HG02642 (cell line): ENCODE results near the gene BICC1.

Source experiments
- ATAC-seq: cut with Tn5 transposase; IDR thresholded peaks from one replicate; pipeline ENCODE4 v1.9.1; 2021; ENCODE audit warnings: mild to moderate bottlenecking; ENCODE audit not compliant: unreplicated experiment, poor library complexity

The BICC1 gene

GRCh38 chr10:58695022-58695421, 182.3 kb downstream of the BICC1 start:
- no peak for ATAC-seq

- no peak for ATAC-seq
Observed at GRCh38 chr10:58696736-58697135, 184.1 kb downstream of the BICC1 start.

GRCh38 chr10:58697691-58698090, 185.0 kb downstream of the BICC1 start:
- no peak for ATAC-seq

DNA sequence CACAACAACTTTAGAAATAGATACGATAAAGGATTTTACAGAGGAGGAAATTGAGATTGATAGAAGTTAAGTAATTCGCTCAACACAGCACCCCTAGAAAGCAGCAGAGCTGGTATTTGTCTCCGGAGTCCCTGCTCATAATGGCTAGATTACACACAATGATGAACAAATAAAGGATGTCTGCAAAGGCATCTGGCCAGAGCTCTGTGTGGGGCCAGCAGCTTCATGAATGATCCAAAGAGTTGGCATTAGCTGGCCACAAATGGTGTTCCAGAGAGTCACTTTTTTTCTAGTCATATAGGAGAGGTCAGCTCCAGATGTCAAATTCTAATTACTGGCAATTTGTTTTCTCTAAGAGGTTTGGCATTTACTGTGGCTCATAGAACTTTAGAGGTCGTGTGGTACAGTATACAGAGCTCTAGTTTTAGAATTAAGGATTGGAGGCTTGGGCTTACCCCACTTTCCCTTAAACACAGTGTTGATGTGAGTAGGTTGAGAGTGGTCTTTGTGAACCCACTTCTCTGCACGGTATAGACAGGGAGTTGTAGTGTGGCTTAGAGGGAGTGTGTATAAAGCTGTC, 186.2 kb downstream of the BICC1 start:
- ATAC-seq = no peak

DNA sequence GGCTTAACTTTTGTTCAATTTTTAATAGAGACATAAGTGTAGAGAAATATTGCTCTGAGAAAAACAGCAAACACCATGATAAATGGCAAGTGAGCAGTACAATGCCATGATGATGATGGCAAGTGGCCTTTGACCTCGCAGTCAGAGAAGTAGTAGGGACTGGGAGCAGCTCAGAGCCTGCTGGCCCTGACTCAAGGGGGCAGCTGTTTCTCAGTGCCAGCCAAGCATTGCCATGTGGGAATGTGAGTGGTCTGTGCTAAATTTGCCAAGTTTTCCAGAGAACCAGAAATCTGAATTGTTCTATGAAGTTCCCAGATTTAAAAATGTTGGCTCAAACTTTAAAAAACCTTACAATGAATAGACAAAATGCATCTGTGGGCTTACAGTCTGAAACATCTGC, 187.9 kb downstream of the BICC1 start:
- no peak for ATAC-seq

- ATAC-seq = no peak
Observed at GRCh38 chr10:58701405-58702135, 188.9 kb downstream of the BICC1 start.

- no peak for ATAC-seq
Observed at GRCh38 chr10:58704226-58704625, 191.6 kb downstream of the BICC1 start.

- ATAC-seq = no peak
Observed at GRCh38 chr10:58704671-58705141, 192.0 kb downstream of the BICC1 start.

- no peak for ATAC-seq
Observed at GRCh38 chr10:58706836-58707235, 194.2 kb downstream of the BICC1 start.

DNA sequence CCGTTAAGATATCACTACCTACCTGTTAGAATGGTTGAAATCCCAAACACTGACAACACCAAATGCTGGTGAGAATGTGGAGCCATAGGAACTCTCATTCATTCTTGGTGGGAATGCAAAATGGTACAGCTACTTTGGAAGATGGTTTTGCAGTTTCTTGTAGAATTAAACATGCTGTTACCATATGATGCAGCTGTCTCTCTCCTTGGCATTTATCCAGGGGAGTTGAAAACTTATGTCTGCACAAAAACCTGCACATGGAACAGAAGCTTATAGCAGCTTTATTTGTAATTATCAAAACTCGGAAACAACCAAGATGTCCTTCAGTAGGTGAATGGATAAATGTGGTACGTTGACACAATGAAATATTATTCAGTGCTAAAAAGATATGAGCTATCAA, 199.5 kb downstream of the BICC1 start:
- ATAC-seq = no peak

GRCh38 chr10:58712982-58713381, 200.3 kb downstream of the BICC1 start:
- no peak for ATAC-seq

DNA sequence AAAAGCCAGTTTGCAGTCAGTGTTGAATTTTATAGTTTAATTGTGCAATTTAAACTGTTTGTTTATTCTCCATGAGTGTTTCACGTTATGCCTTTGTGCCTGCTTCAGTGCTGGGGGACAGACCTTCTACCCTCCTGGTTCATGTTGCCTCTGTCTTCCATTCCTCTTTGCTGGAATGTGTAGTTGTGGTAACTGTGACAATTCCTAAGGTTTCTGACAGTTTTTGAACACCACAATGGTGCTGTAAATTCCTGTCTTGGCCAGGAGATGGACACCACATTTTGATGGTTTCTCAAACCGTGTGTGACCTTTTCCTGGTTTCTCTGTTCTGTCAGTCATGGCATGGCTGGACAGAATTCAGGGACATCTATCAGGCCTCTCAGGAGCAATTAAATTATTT, 201.7 kb downstream of the BICC1 start:
- ATAC-seq = no peak

- no peak for ATAC-seq
Observed at GRCh38 chr10:58715061-58715460, 202.4 kb downstream of the BICC1 start.

DNA sequence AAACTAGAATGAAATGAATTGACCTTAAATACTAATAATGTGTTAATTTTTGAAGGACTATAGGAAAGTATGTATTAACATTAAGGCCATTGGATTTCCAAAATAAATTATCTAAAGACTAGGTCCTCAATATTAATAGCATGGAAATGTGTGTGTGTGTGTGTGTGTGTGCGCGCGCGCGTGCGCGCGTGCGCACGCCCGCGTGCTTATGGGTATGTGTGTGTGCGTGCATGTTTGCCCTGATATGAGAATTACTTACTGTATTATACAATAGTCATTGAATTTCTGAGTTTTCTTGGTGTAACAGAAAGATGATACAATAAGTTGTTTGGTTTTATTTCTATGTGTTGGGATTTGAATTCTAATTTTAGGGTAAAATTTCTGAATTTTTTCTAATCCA, 205.9 kb downstream of the BICC1 start:
- ATAC-seq = no peak

GRCh38 chr10:58721601-58722281, 209.1 kb downstream of the BICC1 start:
- no peak for ATAC-seq

DNA sequence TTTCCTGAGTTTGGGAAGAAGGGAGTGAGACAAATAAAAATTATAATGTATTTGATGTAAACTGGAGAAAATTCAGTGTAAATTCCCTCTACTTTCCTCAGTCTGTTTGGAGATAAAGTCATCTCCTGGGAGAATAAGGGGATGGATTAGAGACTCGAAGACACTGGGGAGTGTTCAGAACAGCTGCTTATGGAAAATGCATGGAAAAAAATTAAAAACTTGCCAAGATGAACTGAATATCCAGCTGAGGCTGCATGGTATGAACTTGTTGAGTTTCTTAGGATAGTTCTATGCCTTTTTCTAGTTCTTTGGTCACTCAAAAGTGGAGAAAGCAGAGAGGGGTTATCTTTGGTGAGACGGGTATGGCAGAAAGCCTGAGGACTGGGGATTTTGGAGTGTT, 210.5 kb downstream of the BICC1 start:
- no peak for ATAC-seq

DNA sequence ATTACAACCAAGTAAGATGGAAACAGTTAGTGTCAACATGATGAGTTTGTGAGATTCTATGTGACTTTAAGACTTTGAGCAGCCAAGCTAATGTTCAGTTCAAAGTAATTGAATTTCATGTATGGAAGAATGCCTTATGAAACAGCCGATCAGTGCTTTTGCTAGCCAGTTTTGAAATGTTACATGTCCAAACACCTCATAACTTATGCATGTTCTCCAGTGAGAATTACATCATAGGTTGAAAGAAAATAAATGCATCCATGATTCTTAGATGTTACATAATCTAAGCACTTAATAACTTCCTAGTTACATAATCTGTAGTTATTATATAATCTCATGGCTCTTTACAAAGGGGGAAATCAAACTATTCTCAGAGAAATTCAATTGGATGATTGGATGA, 211.3 kb downstream of the BICC1 start:
- ATAC-seq = no peak

DNA sequence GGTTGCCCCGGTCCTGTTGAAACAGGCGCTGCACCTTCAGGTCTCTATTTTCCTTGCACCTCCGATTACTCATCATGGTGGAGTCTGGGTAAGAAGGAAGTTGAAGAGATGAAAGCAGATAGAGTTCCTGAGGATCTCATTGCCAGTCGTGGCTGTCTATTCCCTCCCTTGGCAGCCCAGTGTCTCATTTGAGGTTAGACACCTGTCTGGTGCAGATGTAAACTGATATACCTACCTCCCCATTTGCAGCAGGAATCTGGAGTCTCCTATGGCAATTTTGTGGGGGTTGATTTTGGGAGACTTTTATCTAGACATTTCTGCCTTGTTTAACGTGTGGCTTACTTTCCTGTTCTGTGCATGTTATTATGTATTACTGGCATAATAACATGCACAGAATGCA, 212.1 kb downstream of the BICC1 start:
- ATAC-seq = no peak

DNA sequence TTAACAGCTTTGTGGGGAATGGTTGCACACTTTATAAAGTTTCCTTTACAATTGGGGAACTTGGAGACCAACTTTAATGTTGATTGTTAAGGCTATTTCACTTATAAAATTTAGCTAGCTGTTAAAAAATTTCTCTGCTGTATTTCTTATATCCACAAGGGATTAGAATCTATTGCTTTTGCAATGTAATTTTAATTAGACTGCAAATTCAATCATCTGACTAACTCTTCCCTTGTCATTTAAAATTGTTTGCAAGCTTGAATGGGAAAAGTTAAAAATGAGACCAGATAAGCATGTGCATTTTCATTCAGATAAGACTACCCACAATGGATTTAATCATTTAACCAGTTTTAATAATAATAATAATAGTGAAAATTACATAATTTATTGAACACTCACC, 213.2 kb downstream of the BICC1 start:
- no peak for ATAC-seq

DNA sequence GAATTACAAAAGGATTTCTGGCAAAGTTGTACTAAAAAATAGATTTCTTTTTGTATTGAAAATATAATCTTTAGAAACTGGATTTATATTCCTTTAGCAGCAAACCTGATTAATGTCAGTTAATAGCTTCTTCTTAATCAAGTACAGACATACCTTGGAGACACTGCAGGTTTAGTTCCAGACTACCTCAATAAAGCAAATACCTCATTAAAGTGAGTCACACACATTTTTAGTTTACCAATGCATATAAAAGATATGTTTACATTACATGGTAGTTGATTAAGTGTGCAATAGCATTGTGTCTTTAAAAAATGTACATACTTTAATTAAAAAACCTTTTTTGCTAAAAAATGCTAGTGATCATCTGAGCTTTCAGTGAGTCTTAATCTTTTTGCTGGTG, 215.0 kb downstream of the BICC1 start:
- ATAC-seq = no peak

- no peak for ATAC-seq
Observed at GRCh38 chr10:58731276-58731675, 218.6 kb downstream of the BICC1 start.

DNA sequence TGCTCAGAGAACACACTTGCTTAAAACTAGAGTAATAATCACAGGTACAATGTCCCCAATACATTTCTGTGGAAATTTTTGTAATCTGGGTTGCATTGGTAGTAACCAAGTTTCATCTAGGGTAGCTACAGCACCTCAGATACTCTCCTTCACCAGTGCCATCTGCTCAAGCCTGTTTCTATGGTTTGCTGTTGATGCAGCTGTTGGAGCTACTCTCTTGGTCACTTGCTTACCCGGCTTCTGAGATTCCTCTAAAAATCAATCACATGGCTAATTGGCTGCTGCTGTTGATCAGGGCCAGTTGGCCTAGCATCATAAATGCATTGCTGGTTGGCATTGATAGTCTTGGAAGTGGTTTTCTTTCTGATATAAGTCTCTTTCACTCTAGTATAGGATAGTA, 220.8 kb downstream of the BICC1 start:
- ATAC-seq = no peak
